Heart left ventricle (tissue), 16 donors: ENCODE results near the gene PRKAR1B. TPM values are rescaled to one million over a fixed set of nuclear protein-coding genes. Genes with fewer than 3 reads are reported as not detected.

Experiments used
- ATAC-seq, 4 donors: fragments of 200-7000 bp; cut with Tn5 transposase; one replicate each; pipeline ENCODE4 v1.9.1; 2020 to 2022; ENCODE audit warnings: moderate library complexity in 4 of 4, mild to moderate bottlenecking in 3 of 4, moderate number of reproducible peaks in 1 of 4
- DNase-seq, 5 donors: peaks; one replicate each; pipeline ENCODE4 v3.0.0-alpha.2; 2020
- H3K27ac ChIP-seq, 12 donors: fragments of 200-600 bp; sonication (generic) in 4 of 12; one replicate each; pipeline versions ENCODE4 v1.5.0 to v1.8.0; 2016 to 2022; ENCODE audit warnings: mild to moderate bottlenecking in 2 of 12
- H3K27me3 ChIP-seq, 9 donors: fragments of 200-600 bp; sonication (generic) in 2 of 9; one replicate each; pipeline versions ENCODE4 v1.5.1 to v1.8.0; 2016 to 2022; ENCODE audit warnings: mild to moderate bottlenecking in 3 of 9
- H3K36me3 ChIP-seq, 9 donors: fragments of 200-600 bp; sonication (generic) in 2 of 9; one replicate each; pipeline versions ENCODE4 v1.5.0 to v1.8.0; 2018 to 2022; ENCODE audit warnings: mild to moderate bottlenecking in 2 of 9
- H3K4me1 ChIP-seq, 12 donors: fragments of 200-600 bp; sonication (generic) in 4 of 12; one replicate each; pipeline versions ENCODE4 v1.5.0 to v1.8.0; 2016 to 2022; ENCODE audit warnings: mild to moderate bottlenecking in 3 of 12
- H3K4me3 ChIP-seq, 12 donors: fragments of 200-600 bp; sonication (generic) in 4 of 12; one replicate each; pipeline versions ENCODE4 v1.5.0 to v1.8.0; 2017 to 2022; ENCODE audit warnings: mild to moderate bottlenecking in 9 of 12, moderate library complexity in 4 of 12
- H3K9me3 ChIP-seq, 12 donors: fragments of 200-600 bp; sonication (generic) in 4 of 12; one replicate each; pipeline versions ENCODE4 v1.5.0 to v1.8.0; 2016 to 2022; ENCODE audit warnings: mild to moderate bottlenecking in 1 of 12
- POLR2A ChIP-seq, 2 donors: fragments of 450-650 bp; IDR thresholded peaks; one replicate each; pipeline ENCODE4 v1.6.1; 2017; ENCODE audit warnings: antibody characterized with exemption in 2 of 2, mild to moderate bottlenecking in 2 of 2, moderate library complexity in 2 of 2
- WGBS, 4 donors: extraction: QIAGEN DNeasy Blood & Tissue Kit in 2 of 4; methylation state at CpG; one replicate each; pipeline versions ENCODE4 v1.1.5 to v1.1.7; 2013 to 2018; 5-methylcytosine and 5-hydroxymethylcytosine counted together
- intact Hi-C, 10 donors: fragments of 100-400 bp; cut with DNase I; formaldehyde crosslinking; loops; one replicate each; pipeline versions ENCODE4 v1.11.1 to v1.14.2; 2022
- polyA plus RNA-seq, 2 donors: library from polyadenylated mRNA; stranded (reverse); fragments of 200-250 nt; gene quantifications; one replicate each; pipeline ENCODE4 v1.2.3, GENCODE V29; 2013
- total RNA-seq, 9 donors: library from RNA; depleted of rRNA in 2 of 9; stranded (reverse); fragments of >200 nt in 2 of 9; fragmentation: NEBNext Ultra II Directional in 3 of 9; extraction: Animal tissue kit (Norgen Biotek cat#: 25700) in 3 of 9; gene quantifications; one replicate each; pipeline versions ENCODE4 v1.1.0 to v1.2.4, GENCODE V29; 2016 to 2023
- TF ChIP-seq, protein P1 (sequence below), 12 donors: fragments of 200-600 bp; sonication (generic) in 4 of 12; IDR thresholded peaks; one replicate each; pipeline versions ENCODE4 v1.5.0 to v1.8.0; 2018 to 2022; ENCODE audit warnings: antibody characterized with exemption in 12 of 12, mild to moderate bottlenecking in 5 of 12
- donor health status: ischemic (EF 13 %, LVEDD 7.1; RV severe dilation, severe dysfunction).
- donor health status: healthy with polysubstance abuse.
- donor health status: DM: no; HTN: yes; CAD: no.
- donor health status: DM: no; HTN: no; CAD: no.
- donor health status: ischemic (EF 25% LVEDD 6.9; RV normal size, moderate dysfunction).
- donor health status: ischemic (EF 25% LVEDD 5.7; RV mildly dilated, moderate dysfunction).
- donor health status: healthy.
- donor health status: DM: yes; HTN: yes; CAD: no.
- donor health status: ischemic (EF 35%, LVEDD 5.7; RV mildly dilated, moderate dysfunction).
- donor health status: nonischemic (EF 11% LVEDD 7.7; RV severe dilation, severe dysfunction).
- donor health status: DM: yes; HTN: yes; CAD: no.
- donor health status: PGD.
- donor health status: ischemic (EF 29% LVEDD 5.4; RV normal size, mild dysfunction).
- donor health status: nonischemic (EF 23%, LVEDD 6.1; RV moderate dilation, normal function).

The PRKAR1B gene
- total and polyA plus RNA-seq, 11 donors = 4.1 to 22.2 (median 17.9) TPM

DNA sequence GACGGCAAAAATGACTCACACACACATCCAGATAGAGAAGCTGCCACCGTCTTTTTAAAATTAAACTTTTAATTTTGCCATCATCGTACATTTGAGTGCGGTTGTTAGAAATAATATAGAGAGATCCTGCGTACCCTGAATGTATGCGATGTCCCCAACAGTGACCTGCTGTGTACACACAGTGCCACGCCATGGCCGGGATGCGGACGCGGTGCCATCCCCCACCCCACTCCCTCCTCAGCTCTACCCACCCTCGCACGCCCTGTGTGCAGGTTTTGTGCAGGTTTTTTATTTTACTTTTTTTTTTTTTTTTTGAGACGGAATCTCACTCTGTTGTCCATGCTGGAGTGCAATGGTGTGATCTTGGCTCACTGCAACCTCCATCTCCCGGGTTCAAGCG, 148.7 kb downstream of the PRKAR1B start:
- ATAC-seq = no peak
- H3K36me3 ChIP-seq = peaks cover 0 to 4% (median 0%) of the 10 kb centered on the region in 9 donors
- TF ChIP-seq POLR2A (IDR thresholded peaks at IDR 0.05) = no peak
- TF ChIP-seq, protein P1, sequence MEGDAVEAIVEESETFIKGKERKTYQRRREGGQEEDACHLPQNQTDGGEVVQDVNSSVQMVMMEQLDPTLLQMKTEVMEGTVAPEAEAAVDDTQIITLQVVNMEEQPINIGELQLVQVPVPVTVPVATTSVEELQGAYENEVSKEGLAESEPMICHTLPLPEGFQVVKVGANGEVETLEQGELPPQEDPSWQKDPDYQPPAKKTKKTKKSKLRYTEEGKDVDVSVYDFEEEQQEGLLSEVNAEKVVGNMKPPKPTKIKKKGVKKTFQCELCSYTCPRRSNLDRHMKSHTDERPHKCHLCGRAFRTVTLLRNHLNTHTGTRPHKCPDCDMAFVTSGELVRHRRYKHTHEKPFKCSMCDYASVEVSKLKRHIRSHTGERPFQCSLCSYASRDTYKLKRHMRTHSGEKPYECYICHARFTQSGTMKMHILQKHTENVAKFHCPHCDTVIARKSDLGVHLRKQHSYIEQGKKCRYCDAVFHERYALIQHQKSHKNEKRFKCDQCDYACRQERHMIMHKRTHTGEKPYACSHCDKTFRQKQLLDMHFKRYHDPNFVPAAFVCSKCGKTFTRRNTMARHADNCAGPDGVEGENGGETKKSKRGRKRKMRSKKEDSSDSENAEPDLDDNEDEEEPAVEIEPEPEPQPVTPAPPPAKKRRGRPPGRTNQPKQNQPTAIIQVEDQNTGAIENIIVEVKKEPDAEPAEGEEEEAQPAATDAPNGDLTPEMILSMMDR (IDR thresholded peaks at IDR 0.05) = no peak
- no peak overlapping the region for H3K27ac ChIP-seq
- no peak overlapping the region for H3K4me3 ChIP-seq
- peaks cover 0 to 12% (median 0%) of the 10 kb centered on the region in 12 donors for H3K4me1 ChIP-seq
- H3K27me3 ChIP-seq = no peaks in the 10 kb centered on the region
- intact Hi-C loops = no loop called here
- 93 to 98% (median 97%) methylated on average over 16 of the region's 16 CpGs for WGBS, 4 donors
- DNase-seq = no peak
- no peaks in the 10 kb centered on the region for H3K9me3 ChIP-seq

DNA sequence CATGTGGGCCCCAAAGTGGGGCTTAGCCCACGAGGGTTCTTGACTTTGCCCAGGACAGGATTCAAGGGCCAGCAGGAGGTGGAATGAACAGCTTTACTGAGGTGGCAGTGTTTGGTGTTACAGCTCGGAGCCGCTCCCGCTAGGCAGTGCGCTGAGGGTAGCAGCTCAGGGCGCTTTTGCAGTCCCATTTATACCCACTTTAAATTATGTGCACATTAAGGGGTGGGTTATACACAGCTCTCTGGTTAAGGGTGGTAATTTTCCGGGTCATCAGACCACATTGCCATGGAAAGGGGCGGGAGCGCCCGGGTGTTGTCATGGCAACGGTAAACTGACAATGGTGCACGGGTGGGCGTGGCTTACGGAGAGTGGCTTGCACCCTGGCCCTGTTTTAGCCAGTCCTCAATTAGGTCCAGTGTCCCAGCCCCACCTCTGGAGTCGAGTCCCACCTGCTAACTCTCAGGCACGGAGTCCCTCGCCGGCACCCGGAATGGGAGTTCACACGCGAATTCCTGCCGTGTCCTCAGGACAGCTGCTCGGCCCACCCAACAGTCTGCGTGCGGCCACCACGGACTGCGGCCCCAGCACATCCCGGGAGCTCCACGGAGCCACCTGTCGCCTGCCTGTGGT, 149.2 kb downstream of the PRKAR1B start:
- no peak overlapping the region for H3K4me3 ChIP-seq
- TF ChIP-seq, protein P1 (IDR thresholded peaks at IDR 0.05) = no peak
- TF ChIP-seq POLR2A (IDR thresholded peaks at IDR 0.05) = no peak
- H3K36me3 ChIP-seq = peaks cover 0 to 4% (median 0%) of the 10 kb centered on the region in 9 donors
- ATAC-seq (no peak), DNase-seq (no peak)
- H3K4me1 ChIP-seq = peaks cover 0 to 12% (median 0%) of the 10 kb centered on the region in 12 donors
- H3K27ac ChIP-seq = no peak overlapping the region
- intact Hi-C loops = no loop called here
- H3K27me3 ChIP-seq = no peaks in the 10 kb centered on the region
- no peaks in the 10 kb centered on the region for H3K9me3 ChIP-seq
- 93 to 95% (median 93%) methylated on average over 30 of the region's 30 CpGs for WGBS, 4 donors

DNA sequence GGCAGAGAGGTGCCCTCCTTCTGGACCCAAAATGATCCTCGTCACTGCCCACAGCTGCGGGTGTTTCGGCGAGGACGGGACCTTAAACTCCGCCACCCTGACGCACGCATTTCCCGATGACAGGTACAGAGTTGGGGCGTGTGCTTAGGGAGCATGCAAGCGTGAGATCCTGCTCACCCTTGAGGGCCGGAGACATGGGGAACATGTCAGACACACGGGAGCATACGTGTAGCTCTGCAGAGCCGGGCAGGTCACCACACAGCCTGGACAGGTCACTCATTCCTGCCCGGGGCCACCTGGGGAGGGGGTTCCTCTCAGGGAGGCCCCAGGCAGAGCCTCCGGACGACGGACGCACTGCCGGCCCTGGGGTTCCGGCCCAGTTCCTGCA, 149.8 kb downstream of the PRKAR1B start:
- intact Hi-C loops = no loop called here
- Histone ChIP-seq H3K9me3 (no peaks in the 10 kb centered on the region), H3K4me1 (peaks cover 0 to 12% (median 0%) of the 10 kb centered on the region in 12 donors), H3K4me3 (no peak overlapping the region), H3K27ac (no peak overlapping the region), H3K27me3 (no peaks in the 10 kb centered on the region), H3K36me3 (peaks cover 0 to 4% (median 0%) of the 10 kb centered on the region in 9 donors)
- TF ChIP-seq POLR2A (IDR thresholded peaks at IDR 0.05) = no peak
- TF ChIP-seq, protein P1 (IDR thresholded peaks at IDR 0.05) = no peak
- DNase-seq (no peak), ATAC-seq (no peak)
- 94 to 97% (median 97%) methylated on average over 18 to 22 of the region's 22 CpGs; no CpG with 5 or more reads in 1 of the 4 donors for WGBS, 4 donors

- WGBS, 4 donors = 93% methylated on average over 30 to 37 of the region's 37 CpGs
- peaks cover 0 to 12% (median 0%) of the 10 kb centered on the region in 12 donors for H3K4me1 ChIP-seq
- H3K27me3 ChIP-seq = no peaks in the 10 kb centered on the region
- ATAC-seq (no peak), DNase-seq (no peak)
- intact Hi-C loops = no loop called here
- H3K27ac ChIP-seq = no peak overlapping the region
- TF ChIP-seq POLR2A (IDR thresholded peaks at IDR 0.05) = no peak
- TF ChIP-seq, protein P1 (IDR thresholded peaks at IDR 0.05) = no peak
- H3K4me3 ChIP-seq = no peak overlapping the region
- H3K9me3 ChIP-seq = no peaks in the 10 kb centered on the region
- H3K36me3 ChIP-seq = peaks cover 0 to 4% (median 0%) of the 10 kb centered on the region in 9 donors
These were observed 150.4 kb downstream of the PRKAR1B start for GRCh38 chr7:576524-577277.
